Transverse colon (tissue), 4 donors: ENCODE results near the gene TACO1.

Source experiments
- EP300 ChIP-seq: sonication (generic); formaldehyde crosslinking; IDR thresholded peaks from one replicate; pipeline ENCODE4 v1.6.1; 2017; ENCODE audit warnings: antibody characterized with exemption, low read depth
- POLR2A ChIP-seq: fragments of 450-650 bp; IDR thresholded peaks from one replicate; pipeline ENCODE4 v1.6.1; 2016; ENCODE audit warnings: antibody characterized with exemption, mild to moderate bottlenecking, moderate library complexity
- POLR2AphosphoS5 ChIP-seq, 3 donors: sonication (generic); formaldehyde crosslinking; IDR thresholded peaks; one replicate each; pipeline ENCODE4 v1.6.1; 2016; ENCODE audit warnings: antibody characterized with exemption in 3 of 3
- TF ChIP-seq, protein P1 (sequence below), 5 experiments: fragments of 200-600 bp in 3 of 5; fragments of 450-650 bp in 2 of 5; sonication (generic) in 3 of 5; IDR thresholded peaks; 1 replicate in 2 of 5; 2 replicates in 3 of 5; pipeline ENCODE4 v1.5.1; 2016 to 2017; ENCODE audit warnings: antibody characterized with exemption in 5 of 5, inconsistent platforms in 3 of 5, mild to moderate bottlenecking in 2 of 5, moderate library complexity in 1 of 5

DNA sequence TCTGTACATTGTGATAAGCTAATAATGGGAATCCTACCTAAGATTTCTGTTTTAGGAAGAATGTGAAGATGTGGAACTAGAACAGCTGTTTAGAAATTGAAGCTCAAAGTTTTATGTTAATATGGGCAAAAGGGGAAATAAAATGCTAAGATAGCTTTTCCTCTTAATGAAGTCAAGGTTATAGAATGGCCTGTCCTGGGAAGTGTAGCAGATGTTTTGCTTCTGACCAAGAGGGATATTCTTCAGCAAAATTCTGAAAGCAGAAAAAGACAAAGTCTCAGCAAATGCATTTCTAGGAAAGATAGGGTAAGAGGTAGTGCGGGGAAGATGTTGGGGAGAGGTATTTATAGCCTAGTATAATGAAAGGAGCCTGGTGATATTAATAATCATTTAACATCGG, 34.6 kb downstream of the TACO1 start:
- TF ChIP-seq POLR2A (no peak), POLR2AphosphoS5 (IDR thresholded peaks at IDR 0.05) (no peak), EP300 (no peak)
- TF ChIP-seq, protein P1, sequence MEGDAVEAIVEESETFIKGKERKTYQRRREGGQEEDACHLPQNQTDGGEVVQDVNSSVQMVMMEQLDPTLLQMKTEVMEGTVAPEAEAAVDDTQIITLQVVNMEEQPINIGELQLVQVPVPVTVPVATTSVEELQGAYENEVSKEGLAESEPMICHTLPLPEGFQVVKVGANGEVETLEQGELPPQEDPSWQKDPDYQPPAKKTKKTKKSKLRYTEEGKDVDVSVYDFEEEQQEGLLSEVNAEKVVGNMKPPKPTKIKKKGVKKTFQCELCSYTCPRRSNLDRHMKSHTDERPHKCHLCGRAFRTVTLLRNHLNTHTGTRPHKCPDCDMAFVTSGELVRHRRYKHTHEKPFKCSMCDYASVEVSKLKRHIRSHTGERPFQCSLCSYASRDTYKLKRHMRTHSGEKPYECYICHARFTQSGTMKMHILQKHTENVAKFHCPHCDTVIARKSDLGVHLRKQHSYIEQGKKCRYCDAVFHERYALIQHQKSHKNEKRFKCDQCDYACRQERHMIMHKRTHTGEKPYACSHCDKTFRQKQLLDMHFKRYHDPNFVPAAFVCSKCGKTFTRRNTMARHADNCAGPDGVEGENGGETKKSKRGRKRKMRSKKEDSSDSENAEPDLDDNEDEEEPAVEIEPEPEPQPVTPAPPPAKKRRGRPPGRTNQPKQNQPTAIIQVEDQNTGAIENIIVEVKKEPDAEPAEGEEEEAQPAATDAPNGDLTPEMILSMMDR (IDR thresholded peaks at IDR 0.05), result no peak
